ENCODE data around the gene MTG2.

Gene MTG2

GRCh38 chr20:62191781-62192559, 9.1 kb downstream of the MTG2 start:
- no peak for TF ChIP-seq MYC (IDR thresholded peaks at IDR 0.05; ENCODE audit: low read depth, low read length)
- no peak for TF ChIP-seq POLR2A (IDR thresholded peaks at IDR 0.05; ENCODE audit: extremely low read depth, insufficient read length)
- TF ChIP-seq MAX (IDR thresholded peaks at IDR 0.05; ENCODE audit: low read depth, low read length): no peak
- TF ChIP-seq CTCF (IDR thresholded peaks at IDR 0.05; ENCODE audit: low read depth, low read length): no peak
- no peak for DNase-seq (ENCODE audit: low read depth)
- H3K4me3 ChIP-seq (ENCODE audit: low read depth, low read length): no peak overlapping the region

DNA sequence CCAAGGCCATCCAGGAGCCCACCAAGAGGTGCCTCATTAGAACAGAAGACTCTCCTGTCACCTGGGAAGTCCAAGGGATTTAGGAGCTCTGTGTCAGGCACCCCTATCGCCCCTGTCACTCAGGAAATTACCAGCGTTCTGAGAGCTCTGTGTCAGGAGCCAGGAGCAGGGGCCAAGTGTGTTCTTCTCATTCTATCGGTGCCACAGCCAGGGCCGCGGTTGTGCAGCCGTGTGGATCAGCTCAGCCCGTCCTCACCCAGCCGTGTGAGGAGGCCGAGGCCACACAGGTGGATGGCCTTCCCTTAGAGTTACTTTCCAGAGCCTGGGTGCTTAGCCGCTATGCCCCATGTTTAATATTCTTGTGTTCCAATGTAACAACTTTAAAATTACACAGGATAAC, 9.8 kb downstream of the MTG2 start:
- no peak for TF ChIP-seq MYC (IDR thresholded peaks at IDR 0.05; ENCODE audit: low read depth, low read length)
- TF ChIP-seq POLR2A (IDR thresholded peaks at IDR 0.05; ENCODE audit: extremely low read depth, insufficient read length): no peak
- TF ChIP-seq MAX (IDR thresholded peaks at IDR 0.05; ENCODE audit: low read depth, low read length): no peak
- TF ChIP-seq CTCF (IDR thresholded peaks at IDR 0.05; ENCODE audit: low read depth, low read length): no peak
- no peak overlapping the region for H3K4me3 ChIP-seq (ENCODE audit: low read depth, low read length)
- DNase-seq (ENCODE audit: low read depth): no peak

DNA sequence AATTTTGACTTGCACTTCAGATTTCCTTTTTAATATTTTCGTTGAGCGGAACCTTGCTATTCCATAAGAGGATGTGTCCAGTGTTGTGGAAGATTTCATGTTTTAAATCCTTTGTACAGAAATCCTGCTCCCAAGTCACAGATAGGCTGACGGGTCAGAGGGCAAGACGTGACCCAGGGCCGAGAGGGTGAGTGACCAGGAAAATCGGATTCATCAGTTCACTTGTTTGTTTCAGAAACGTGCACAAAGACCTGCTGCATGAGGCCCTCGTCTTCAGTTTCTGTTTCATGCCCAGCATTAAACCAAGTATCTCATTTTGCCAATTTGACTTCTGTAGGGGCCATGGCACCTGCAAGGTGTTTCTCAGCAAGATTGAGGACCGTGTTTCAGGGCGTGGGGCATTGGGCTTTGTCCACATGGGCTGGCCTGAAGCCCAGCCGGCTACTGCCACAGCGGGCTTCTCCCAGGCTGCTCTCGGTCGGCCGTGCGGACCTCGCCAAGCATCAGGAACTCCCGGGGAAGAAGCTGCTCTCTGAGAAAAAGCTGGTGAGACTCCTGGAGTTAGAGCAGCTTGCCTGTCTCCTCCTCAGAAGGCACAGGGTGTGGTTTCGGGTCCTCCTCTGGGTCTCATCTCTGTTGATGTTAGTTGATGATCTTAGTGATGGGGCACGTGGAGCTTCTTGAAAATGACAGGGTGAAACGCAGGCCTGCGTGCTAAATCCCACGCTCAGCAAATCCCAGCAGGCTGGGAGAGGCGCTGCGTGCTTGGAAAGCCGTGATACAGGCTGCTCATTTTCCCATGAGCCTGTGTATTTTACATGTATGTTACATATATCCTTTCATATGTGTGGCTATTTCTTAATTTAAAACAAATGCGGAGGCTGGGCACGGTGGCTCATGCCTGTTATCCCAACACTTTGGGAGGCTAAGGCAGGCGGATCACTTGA, 10.5 kb downstream of the MTG2 start:
- DNase-seq (ENCODE audit: low read depth): no peak
- H3K4me3 ChIP-seq (ENCODE audit: low read depth, low read length): no peak overlapping the region
- TF ChIP-seq MAX (IDR thresholded peaks at IDR 0.05; ENCODE audit: low read depth, low read length) (no peak), MYC (IDR thresholded peaks at IDR 0.05; ENCODE audit: low read depth, low read length) (no peak), POLR2A (IDR thresholded peaks at IDR 0.05; ENCODE audit: extremely low read depth, insufficient read length) (no peak), CTCF (IDR thresholded peaks at IDR 0.05; ENCODE audit: low read depth, low read length) (no peak)

DNA sequence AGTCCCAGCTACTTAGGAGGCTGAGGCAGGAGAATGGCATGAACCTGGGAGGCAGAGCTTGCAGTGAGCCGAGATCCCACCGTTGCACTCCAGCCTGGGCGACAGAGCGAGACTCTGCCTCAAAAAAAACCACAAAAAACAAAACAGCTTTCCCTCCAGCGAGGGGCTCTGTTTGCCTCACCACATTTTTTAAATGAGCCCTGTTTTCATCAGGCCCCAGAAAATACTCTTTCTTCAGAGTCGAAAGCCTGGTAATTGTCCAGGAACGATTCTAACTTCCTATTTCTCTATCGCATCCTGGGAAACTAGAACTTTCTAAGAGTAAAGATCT, 12.2 kb downstream of the MTG2 start:
- no peak overlapping the region for H3K4me3 ChIP-seq (ENCODE audit: low read depth, low read length)
- DNase-seq (ENCODE audit: low read depth): no peak
- TF ChIP-seq POLR2A (IDR thresholded peaks at IDR 0.05; ENCODE audit: extremely low read depth, insufficient read length) (no peak), CTCF (IDR thresholded peaks at IDR 0.05; ENCODE audit: low read depth, low read length) (no peak), MAX (IDR thresholded peaks at IDR 0.05; ENCODE audit: low read depth, low read length) (no peak), MYC (IDR thresholded peaks at IDR 0.05; ENCODE audit: low read depth, low read length) (no peak)

DNA sequence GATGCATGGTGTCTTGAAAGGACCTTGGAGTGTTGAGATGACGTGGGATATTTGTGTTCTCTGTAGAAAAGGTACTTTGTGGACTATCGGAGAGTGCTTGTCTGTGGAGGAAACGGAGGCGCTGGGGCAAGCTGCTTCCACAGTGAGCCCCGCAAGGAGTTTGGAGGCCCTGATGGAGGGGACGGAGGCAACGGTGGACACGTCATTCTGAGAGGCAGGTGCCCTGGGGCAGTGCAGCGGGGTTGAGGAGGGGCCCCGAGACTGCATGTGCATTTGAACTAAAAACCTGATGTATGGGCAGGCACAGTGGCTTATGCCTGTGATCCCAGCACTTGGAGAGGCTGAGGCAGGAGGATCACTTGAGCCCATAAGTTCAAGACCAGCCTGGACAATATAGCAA, 12.9 kb downstream of the MTG2 start:
- H3K4me3 ChIP-seq (ENCODE audit: low read depth, low read length): no peak overlapping the region
- TF ChIP-seq CTCF (IDR thresholded peaks at IDR 0.05; ENCODE audit: low read depth, low read length) (no peak), MAX (IDR thresholded peaks at IDR 0.05; ENCODE audit: low read depth, low read length) (no peak), MYC (IDR thresholded peaks at IDR 0.05; ENCODE audit: low read depth, low read length) (no peak), POLR2A (IDR thresholded peaks at IDR 0.05; ENCODE audit: extremely low read depth, insufficient read length) (no peak)
- DNase-seq (ENCODE audit: low read depth): no peak

Data from NB4 (cell line).